Ammon's horn (tissue), 1 donor: ENCODE results near the gene CPEB3.
"Not testable (repeated sequence)": the region's sequence is repeated elsewhere in the genome, so short reads cannot be mapped to it uniquely, and the experiment has no call there.

Experiments
- DNase-seq: peaks from one replicate; pipeline ENCODE4 v3.0.0-alpha.2; 2016; ENCODE audit warnings: low spot score

CPEB3 gene

DNA sequence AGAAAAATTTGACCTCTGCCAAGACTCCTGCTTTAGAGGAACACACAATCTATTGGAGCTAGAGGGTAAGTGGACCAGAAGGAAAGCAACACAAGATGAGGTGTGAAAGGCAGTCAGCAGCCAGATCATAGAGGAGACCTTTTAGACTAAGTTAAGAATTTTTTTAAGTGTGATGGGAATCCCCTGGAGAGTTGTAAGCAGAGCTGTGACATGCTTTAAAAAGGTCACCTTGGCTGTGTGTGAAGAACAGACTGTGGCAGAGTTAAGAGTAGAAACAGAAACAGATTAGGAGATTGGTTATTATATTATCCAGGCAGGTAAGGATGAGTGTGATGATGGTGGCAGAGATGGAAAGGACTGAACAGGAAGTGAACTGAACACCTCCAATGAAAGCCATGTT lies 23.5 kb downstream of the CPEB3 start:
- no peak for DNase-seq

DNA sequence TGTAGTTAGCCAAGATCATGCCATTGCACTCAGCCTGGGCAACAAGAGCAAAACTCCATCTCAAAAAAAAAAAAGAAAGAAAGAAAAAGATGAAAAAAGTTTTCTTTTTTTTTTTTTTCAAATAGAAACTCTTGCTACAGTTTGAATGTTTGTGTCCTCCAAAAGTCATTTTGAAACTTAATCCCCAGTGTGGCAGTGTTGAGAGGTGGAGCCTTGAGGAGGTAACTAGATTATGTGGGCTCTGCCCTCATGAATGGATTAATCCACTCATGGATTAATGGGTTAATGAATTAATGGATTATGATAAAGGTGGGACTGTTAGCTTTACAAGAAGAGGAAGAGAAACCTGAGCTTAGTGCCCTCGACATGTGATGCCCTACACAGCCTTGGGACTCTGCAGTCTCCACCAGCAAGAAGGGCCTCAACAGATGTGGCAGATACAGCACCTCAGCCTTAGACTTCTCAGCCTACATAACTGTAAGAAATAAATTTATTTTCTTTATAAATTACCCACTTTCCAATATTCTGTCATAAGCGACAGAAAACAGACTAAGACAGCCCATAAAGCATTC lies 25.1 kb downstream of the CPEB3 start:
- DNase-seq = no peak

DNA sequence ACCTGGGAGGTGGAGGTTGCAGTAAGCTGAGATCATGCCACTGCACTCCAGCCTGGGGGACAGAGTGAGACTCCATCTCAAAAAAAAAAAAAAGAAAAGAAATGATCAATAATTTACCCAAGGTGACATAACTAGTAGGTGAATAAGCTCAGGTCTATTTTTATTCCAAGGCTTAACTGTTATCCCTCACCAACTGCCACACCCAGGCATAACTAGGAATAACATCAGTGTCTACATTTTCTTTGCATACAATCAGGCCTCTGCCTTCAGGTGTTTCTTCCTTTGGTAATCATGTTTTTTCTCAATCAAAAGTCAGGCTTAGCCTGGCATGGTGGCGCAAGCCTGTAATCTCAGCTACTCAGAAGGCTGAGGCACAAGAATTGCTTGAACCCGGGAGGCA lies 26.6 kb downstream of the CPEB3 start:
- DNase-seq = no peak

DNA sequence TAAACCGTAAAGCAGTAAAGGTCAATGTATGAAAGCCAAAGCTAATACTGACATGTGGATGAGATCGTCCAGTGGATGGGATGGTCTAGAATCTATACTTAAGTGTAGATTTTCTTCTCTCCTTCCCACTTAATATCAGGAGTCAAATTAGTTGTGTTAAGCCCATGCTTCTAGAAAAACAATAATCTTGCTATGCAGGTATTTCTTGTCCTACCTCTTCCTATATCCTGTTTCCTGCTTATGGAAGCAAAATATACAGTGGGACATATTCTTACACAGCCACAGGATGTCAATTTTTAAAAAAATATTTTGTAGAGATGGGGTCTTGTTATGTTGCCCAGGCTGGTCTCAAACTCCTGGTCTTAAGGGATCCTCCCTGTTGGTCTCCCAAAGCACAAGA lies 27.5 kb downstream of the CPEB3 start:
- DNase-seq = no peak

DNA sequence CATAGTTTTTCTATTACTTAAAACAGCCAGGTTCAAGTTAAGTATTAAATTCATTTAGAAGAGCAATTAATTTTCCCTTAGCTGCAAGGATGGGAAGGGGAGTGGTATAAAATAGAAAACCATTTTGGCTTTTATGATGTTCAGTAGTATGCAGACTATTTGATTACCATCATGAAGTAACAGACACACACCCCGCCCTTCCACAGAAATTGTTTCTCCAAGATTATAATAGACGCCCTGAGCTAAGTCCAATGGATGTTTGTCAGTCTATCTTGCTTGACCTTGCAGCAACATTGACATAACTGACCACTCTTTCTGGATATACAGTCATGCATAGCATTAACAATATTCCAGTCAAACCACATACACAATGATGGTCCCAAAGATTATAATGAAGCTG lies 42.3 kb downstream of the CPEB3 start:
- no peak for DNase-seq

DNA sequence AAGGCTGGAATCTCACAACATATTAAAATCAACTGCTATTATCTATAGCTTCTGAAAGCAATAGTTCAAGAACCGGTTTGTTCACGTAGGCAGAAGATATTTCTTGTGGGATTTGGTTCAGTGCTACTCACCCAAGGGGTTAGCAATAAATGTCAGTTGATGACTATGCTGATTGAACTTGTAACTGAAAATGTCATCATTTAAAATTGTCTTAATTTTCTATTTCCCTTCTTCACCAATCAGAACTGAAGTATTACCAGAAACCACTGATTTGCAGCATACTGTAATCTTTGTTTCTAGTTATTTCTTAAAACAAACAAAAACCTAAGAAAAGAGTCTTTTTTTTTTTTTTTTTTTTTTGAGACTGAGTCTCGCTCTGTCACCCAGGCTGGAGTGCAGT lies 46.1 kb downstream of the CPEB3 start:
- no peak for DNase-seq

DNA sequence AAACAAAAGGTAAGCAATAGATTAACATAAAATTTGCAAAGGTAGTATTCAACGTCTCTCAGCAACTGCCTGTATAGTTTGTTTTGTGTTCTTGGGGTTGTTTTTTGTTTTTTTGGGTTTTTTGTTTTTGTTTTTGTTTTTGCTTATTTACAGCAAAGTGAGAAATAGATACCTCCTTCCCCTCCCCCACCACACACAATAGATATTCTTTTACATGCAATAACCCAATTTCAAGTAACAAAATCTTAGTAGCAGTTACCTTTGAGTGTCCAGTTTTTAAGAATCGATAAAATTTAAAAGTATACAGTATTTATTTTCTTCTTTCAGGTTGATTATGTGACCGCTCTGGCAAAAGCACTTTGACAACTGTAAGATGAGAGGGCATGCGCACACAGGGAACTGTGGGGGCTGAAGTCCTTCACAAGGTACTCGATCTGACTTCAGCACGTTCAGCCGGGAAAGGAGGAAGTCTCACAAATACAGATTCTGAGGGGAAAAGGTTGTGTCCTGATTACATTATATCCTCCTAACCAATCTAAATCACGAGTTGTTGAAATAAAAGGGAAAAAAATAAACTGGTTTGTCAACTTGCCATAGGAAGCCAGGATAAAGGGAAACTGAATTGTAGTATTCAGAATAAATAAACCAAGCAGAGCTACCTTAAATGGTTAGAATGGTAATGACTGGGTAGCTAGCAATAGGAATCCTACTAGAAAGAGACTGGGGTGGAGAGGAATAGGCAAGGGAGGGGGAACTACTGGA lies 47.8 kb downstream of the CPEB3 start:
- peak; percentile 91 for DNase-seq

DNA sequence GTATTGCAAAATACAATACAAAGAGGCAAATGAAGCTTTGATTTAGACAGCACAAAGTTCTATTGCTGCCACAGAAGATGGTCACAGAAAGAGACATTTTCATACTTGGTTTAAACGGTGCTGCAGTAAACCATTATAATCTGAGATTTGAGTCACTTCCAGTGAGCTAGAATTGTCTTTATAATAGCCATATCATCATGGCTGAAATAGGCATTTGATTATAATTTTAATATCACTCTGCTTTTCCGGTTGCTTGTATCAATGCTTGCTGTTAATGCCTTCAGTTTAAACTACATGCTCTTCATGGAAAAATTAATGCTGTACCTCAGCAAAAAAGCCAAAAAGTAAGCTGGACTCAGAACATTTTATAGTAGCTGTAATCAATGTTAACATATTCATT lies 48.5 kb downstream of the CPEB3 start:
- DNase-seq = no peak

DNA sequence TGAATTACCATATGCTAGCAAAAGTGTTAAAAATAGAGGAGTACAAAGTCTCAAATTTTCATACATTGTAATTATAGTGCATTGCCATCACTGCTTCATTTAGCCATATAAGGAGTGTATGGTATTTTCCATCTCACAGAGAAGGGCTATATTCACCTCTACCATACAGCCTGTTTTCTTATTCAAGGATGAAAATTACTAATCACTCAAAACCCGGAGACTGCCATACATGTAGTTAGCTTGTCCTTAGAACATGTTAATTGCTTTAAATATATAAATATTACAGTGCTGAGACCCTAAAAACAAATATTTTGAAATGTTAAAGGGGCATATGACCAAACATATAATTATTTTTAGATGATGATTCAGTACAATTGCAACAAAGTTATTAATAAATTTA lies 49.4 kb downstream of the CPEB3 start:
- DNase-seq = no peak

DNA sequence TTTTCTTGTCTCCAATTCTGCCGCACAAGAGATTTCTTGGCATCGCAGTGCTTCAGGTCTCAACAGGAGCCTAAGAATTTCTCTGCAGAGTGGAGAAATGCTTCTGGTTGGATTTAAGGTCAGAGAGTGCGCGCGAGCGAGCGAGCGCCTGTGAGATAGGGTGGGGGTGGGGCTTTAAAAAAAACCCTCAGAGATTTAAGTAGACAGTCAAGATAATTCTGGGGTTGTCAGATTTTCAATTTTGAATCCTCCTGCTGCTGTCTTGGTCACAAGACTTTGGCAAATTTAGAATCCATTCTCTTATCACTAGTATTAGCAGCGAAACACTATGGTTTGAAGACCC lies 49.7 kb downstream of the CPEB3 start:
- no peak for DNase-seq

DNA sequence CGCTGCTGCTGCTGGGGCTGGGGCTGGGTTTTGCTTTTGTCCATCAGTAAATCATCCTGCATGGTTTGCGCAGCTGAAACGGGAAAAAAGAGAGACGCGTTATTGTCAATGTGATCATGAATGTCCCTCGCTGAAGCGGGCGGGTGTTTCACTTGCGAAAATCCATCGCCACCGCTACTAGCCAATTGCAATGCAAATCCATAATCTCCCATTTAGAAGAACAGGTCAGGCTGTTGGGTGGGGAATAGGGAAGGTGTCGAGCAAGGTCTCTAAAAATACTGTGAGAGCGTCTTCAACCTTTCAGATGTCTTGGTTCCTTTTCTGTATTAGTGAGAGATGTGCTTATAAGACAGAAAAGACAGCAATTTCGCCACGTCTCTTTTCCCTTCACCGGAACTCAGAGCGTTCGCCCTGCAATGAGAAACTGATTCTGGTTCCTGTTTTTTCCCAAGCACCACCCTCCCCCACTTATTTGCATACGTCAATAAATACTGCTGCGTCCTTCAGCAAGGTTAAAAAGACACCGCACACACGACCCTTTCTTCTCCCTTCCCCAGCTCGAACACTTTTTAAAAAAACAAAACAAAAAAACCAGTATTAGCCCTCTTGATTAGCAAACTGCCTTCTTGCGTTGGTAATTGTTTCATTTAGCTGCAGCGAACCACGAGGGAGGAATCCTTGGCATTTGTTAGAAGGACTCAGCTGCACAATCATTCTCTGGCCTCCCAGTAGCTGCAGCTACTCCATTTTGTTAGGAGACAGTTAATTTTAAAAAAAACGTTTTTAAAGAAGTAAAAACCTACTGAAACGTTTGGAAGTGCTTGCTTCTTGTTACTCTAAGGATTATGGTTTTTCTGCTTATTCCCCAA lies 50.4 kb downstream of the CPEB3 start:
- DNase-seq = peak; percentile 92

DNA sequence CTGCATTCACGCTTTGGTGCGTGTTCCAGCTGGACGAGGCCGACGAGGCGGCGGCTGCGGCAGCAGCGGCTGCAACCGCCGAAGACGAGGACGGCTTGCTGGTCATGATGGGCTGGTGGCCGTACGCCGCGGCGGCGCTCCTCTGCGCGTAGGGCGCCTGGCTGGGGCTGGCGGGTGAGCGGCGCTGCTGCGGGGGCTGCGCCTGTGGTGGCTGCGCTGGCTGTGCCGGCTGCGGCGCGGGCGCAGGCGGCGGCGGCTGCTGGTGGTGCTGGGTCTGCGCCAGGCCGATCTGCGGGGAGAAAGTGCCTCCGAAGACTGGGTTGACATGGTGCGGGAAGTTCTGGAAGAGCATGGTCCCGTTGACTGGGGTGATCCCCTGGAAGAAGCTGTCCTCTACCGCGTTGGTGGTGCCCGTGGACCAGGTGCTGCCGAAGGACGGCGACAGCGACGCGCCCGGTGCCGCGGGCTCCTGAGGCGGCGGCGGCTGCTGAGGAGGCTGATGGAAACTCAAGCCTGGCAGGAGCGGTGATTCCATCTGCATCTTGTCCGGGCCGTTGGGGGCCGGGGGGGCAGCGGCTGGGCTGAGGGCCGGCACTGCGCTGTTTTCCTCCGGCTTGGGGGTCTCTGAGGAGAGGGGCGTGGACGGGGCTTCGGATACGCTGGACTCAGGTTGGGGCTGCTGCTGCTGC lies 51.1 kb downstream of the CPEB3 start:
- DNase-seq = peak; percentile 69

DNA sequence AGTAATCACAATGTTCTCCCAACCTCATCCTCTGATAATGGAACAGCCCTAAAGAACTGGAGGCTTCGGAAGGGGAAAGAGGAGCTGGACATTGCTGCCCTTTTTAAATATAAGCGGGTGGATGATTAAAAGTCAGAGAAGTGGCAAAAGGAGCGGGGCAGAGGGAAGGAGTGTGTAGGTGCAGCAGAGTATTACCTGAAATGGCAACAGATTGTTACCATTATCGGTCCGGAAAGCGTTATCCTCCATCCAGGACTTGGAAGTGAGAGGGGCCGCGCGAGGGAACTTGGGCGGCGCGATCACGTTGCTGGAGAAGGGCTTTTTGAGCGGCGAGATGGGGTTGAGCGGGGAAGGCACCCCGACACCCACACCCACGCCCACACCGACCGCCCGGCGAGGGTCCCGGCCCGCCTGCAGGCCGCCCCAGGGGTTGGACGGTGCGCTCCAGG lies 51.7 kb downstream of the CPEB3 start:
- DNase-seq = peak; percentile 35

DNA sequence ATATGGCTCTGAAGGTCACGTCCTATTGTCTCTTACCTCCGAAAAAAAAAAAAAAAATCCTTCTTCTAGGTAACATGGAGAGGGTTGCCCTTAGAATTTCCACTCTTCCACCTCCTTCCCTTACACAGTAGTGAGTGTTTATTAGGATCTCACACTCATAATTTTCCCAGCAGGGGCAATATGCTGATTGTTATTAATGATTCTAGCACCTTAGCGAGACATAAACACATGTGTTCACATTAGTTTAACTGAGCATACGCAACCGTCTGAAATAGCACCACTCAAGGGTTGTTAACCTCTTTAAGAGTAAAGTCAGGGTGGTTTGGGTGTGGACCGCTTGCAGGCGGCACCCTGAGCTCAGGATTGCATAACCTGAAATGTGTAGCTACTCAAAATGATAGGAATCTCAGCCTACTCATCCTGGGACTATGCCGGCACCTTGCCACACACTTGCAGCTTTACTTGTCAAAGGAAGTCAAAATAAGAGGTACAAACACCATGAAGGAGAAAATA lies 52.2 kb downstream of the CPEB3 start:
- peak; percentile 44 for DNase-seq

DNA sequence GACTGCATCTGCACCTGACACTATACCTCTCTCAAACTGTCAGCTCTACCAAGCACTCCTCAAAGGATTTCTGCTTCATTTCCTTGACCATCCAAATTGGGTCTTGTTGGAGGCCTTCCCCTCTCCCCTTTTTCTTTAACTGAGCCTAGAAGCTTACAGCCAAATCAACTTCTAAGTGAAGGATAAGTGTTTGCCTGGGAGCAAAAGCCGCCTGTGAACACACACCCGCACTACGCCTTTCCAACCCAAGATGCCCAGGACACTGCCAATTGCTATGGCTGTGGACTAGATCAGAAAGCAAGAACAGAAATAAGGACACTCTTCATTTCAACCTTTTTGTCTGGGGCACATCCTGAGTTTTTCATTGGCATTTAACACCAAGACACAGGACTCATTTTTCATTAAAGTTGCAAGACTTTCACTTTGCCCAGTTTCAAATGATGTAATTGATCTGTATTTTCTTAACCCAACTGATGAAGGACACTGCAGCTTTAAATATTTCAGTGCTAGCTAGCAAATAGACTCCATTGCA lies 52.8 kb downstream of the CPEB3 start:
- DNase-seq = peak; percentile 18

DNA sequence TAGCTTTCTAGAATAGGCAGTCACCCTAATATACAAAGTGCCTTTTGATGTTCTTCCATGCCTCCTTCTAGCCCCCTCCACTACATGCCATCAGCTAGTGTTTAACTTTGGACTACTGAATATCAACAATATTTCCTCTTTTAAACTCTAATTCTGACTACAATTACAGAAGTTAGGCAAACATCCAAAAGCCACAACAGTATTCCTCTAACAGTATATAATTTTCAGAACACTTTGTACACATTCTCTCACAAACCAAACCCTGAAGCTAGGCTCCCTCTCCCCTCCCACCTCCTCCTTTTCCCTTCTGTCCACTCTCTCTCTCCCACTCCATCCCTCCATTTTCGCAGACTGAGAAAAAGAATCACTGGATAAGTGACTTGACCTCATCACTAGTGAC lies 59.7 kb downstream of the CPEB3 start:
- DNase-seq = no peak

DNA sequence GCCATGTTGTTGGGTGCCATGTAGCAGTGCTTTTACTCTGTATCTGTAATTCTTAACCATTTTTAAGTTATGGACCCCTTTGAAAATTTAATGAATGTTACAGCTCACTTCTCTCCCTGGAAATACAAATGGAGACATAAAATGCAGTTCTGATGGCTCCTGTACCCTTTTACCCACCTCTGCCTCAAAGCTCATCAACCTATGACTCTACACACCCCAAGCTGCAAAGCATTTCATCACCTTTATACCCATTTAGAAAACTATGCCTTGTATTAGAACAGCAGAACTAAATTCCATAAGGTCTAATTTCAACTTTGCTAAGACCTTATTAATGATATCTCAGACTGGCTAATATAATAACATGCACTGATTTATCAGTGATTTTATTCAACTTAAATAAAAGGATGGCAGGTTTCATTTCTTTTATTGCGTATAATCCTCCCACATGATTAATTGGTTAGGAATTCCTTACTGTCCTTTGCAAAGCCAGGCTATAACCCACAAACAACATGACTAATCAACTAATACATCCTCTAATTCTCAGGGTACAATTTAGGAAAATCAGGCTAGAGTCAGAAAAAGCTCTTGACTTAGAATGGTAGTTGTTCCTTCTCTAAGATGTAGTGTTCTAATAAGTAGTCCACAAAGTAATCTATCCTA lies 68.1 kb downstream of the CPEB3 start:
- DNase-seq = no peak

DNA sequence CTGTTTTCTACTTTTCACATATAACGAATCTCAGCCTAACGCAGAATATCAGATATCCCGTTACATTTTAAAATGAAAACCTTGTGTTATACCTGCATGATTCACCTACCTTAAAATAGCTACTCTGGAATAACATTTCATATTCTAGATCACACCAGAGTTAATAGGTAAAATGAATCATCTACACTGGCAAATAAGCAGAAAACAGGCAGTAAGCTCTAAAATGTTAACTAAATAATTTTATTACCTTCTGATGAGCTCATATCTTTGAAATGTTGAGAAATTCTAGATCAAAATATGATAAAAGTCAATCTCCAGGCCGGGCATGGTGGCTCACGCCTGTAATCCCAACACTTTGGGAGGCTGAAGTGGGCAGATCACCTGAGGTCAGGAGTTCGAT lies 71.3 kb downstream of the CPEB3 start:
- DNase-seq = no peak

DNA sequence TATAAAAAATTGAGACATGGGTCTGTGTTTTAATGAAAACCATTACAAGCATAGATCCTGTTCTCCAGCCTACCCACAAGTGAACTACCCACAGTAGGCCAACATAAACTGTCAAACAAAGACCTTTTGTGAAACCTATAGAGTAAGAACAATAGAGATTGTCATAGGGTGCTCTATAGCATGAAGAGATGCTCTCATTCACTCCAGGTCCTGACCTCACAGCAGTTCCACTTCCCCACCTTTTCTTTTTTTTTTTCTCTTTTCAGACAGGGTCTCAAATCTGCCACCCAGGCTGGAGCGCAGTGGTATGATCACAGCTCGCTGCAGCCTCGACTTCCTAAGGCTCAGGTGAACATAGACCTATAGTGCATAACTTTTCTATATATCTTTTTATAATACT lies 72.3 kb downstream of the CPEB3 start:
- DNase-seq = no peak

DNA sequence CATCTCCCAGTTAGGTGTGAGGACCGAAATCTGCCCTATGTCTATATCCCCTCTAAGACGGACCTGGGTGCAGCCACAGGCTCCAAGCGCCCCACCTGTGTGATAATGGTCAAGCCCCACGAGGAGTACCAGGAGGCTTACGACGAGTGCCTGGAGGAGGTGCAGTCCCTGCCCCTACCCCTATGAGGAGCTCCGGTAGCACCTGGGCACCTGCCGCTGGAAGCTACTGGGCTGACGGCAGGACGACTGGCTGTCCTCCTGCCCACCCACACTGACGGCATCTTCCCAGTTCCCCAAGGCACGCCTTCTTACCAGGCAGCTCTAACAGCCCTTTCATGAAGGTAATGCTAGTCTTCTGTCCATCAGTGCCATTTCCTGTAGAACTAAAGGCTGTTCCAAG lies 74.3 kb downstream of the CPEB3 start:
- DNase-seq = not testable (repeated sequence)

DNA sequence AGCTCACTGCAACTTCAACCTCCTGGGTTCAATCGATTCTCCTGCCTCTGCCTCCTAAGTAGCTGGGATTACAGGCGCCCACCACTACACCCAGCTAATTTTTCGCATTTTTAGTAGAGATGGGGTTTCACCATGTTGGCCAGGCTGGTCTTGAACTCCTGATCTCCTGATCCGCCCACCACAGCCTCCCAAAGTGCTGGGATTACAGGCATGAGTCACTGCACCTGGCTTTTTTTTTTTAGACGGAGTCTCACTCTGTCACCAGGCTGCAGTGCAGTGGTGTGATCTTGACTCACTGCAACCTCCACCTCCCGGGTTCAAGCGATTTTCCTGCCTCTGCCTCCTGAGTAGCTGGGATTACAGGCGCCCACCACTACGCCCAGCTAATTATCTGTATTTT lies 75.7 kb downstream of the CPEB3 start:
- not testable (repeated sequence) for DNase-seq

DNA sequence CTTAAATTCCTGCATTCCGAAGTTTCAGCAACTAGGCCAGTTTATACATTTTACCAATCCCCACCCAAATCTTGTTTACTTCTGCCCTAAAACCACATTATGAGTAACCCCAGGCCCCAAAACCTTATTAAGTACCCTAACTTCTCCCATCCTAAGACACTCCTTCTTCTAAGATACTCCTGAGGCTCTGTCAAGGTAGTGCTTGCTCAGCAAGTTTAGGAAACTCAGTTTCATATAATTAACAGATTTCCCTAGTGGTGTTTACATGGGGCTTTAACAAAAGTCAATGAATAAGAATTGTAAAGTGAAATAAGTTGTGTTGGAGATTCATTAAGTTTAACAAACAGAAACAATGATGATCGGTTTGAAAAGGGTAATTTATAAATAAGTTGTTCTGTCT lies 77.8 kb downstream of the CPEB3 start:
- DNase-seq = no peak
